Dermis blood vessel endothelial cell (primary cell): ENCODE data around the gene TXNRD2. TPM values are rescaled to one million over a fixed set of nuclear protein-coding genes. Genes with fewer than 3 reads are reported as not detected.
"Not testable (repeated sequence)": the region's sequence is repeated elsewhere in the genome, so short reads cannot be mapped to it uniquely, and the experiment has no call there.

ENCODE experiments used
- DNase-seq: peaks from one replicate; pipeline ENCODE4 v3.0.0; 2010
- total RNA-seq: library from RNA; depleted of rRNA; stranded (reverse); fragments of >200 nt; gene quantifications from 2 replicates; pipeline ENCODE4 v1.2.3, GENCODE V29; 2014

The TXNRD2 gene
- total RNA-seq, 1 donor from 2014 or later: 81.9 TPM

DNA sequence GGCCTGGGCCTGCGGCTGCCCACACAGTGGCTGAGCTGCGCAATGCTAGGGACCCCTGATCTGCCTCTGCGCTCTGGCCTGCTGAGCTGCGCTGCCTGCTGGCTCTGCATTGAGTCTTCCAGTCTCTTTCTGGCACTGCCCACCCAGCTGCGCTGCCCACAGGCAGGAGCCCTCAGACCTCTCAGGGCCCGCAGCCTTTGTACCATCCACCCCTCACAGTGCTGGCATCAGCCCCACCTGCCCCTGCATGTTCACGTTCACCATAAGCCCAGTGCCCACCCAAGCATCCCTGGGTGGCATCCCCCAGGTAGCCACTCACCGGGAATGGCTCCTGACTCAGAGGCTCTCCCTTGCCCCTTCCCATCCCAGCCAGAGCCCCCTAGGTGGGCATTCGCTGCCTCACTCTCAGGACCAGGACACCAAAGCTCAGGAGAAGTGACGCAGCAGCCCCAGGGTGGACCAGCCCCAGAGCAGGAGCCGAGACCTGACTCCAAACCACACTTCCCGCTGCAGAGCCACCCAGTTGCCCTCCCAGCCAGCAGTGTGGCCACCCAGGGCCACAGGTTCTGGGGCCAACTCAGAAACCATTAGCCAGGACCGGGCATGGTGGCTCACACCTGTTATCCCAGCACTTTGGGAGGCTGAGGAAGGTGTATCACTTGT lies 21.8 kb downstream of the TXNRD2 start:
- no peak for DNase-seq

DNA sequence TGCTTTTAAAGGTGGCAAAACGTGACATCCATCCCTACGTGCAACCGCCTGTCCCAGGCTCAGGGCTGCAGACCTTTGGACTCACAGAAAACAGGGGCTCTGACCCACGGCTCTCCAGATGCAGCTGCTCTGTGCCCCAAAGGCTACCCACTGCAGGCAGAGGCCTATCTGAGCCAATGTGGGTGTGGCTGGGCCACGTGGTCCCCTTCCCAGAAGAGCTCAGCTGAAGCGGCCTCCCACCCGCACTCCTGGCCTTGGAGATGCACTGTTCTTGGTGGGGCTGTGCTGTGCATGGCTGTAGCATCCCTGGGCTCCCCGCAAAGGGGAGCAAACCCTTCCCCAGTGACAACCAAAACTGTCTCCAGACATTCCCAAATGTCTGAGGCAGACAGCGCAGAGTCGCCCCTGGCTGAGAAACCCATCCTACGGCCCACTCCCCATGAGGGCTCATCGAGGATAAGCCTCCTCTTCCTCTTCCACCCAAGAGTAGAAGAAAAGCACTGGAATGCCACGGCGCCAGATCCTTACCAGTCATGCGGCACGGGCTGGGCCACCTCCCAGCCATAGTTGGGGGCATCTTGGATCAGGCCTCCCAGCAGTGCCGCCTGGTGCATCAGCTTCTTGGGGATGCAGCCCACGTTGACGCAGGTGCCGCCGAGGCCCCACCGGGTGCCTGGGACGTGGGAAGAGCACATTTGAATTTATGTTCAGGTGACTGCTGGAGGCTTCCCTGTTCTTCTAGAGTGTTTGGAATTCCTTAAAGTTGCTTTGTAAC lies 23.1 kb downstream of the TXNRD2 start:
- no peak for DNase-seq

- no peak for DNase-seq
Observed at GRCh38 chr22:19917389-19918138, 24.1 kb downstream of the TXNRD2 start.

GRCh38 chr22:19916941-19917340 lies 24.7 kb downstream of the TXNRD2 start:
- no peak for DNase-seq

DNA sequence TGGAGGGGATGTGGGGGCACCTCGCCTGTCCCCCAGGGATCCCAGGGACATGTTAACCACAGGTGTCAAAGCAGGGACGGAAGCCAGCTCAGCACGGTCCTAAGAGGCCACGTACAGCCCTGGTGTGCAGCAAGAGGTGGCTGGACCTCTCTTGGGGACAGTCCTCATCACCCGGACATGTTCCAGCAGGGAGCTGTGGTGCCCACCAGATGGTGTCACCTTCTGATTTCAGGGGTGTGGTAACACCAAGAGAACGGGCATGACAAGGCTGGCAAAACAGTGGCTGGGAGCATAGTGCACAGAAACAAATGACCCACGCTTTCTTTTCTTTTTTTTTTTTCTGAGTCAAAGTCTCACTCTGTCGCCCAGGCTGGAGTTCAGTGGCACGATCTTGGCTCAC lies 25.6 kb downstream of the TXNRD2 start:
- no peak for DNase-seq

DNA sequence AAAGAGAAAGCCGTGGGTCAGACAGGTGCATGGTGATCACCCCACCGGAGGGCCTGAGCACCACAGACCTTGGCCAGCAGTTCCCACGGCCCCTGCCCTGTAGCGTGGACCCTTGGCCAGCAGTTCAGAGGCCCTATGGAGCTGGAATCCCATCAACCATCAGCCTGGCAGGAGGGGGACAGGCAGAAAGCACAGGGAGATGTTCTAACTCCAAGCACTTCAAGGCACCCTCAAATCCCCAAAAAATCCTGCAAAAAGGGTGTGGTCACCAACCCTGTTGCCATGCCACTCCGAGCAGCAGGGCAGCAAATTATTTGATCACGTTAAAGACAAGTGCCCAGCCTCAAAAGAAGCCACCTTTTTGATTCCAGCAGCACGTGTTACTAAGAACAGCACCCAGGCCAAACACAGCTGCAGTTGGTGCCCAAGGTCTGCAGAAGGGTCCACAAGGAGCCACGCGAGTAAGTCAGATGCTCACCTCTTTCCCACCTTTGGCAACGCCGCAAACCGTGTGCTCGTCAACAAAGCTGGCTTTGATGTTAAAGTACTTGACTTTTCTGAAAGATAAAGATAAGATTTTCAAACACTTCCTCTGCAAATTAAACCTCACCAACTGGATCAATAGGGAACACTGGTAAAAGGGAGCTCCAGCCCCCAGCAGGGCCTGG lies 26.2 kb downstream of the TXNRD2 start:
- no peak for DNase-seq

GRCh38 chr22:19914201-19914943 lies 27.2 kb downstream of the TXNRD2 start:
- DNase-seq: no peak

GRCh38 chr22:19913337-19913936 lies 28.2 kb downstream of the TXNRD2 start:
- no peak for DNase-seq

DNA sequence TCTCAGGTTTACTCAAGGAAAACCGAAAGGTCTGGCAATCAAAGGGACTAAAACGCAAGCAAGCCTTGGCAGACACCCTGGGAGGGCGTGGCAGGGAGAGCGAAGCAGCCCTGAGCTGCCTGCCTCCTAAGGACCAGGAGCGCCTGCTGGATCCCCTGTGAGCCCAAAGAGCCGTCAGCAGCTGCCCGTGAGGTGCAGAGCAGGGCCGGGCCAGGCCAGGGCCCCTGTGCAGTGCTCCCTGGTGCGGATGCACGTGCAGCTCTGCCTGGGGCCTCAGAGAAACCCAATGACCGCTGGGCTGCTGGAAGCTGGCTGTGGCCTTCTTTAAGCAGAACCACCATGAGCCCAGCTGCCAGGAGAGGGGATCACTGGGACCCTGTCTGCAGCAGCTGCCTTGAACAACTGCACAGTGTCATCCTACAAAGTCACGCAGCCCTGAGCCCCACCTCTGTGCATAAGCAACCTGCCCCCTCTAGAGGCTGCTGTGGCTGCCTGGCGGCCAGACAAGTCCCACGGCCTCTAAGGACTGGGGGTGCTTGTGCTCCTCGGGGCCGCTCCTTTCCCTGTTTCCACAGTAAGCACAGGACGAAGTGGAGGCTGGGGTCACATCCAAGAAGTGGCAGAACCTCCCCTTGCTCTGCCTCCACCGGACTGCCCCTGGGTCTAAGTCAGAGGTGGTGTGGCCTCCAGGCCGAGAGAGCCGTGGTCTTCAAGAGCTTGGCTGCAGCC lies 29.2 kb downstream of the TXNRD2 start:
- no peak for DNase-seq

- no peak for DNase-seq
Observed at GRCh38 chr22:19911540-19912270, 29.9 kb downstream of the TXNRD2 start.

- no peak for DNase-seq
Observed at GRCh38 chr22:19910180-19910744, 31.4 kb downstream of the TXNRD2 start.

- DNase-seq: peak; percentile 91
Observed at GRCh38 chr22:19909350-19910179, 32.1 kb downstream of the TXNRD2 start.

DNA sequence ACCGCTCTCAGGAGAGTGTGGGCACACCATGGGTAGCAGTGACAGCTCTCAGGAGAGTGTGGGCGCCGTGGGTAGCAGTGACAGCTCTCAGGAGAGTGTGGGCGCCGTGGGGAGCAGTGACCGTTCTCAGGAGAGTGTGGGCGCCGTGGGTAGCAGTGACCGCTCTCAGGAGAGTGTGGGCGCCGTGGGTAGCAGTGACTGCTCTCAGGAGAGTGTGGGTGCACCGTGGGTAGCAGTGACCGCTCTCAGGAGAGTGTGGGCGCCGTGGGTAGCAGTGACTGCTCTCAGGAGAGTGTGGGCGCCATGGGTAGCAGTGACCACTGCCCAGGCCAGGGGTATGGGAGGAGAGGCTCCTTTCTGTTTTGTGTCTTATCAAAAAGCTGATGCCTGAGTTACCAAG lies 33.7 kb downstream of the TXNRD2 start:
- DNase-seq: not testable (repeated sequence)

GRCh38 chr22:19906864-19907263 lies 34.8 kb downstream of the TXNRD2 start:
- DNase-seq: not testable (repeated sequence)

- no peak for DNase-seq
Observed at GRCh38 chr22:19905347-19906276, 36.0 kb downstream of the TXNRD2 start.

GRCh38 chr22:19904935-19905334 lies 36.7 kb downstream of the TXNRD2 start:
- DNase-seq: no peak

DNA sequence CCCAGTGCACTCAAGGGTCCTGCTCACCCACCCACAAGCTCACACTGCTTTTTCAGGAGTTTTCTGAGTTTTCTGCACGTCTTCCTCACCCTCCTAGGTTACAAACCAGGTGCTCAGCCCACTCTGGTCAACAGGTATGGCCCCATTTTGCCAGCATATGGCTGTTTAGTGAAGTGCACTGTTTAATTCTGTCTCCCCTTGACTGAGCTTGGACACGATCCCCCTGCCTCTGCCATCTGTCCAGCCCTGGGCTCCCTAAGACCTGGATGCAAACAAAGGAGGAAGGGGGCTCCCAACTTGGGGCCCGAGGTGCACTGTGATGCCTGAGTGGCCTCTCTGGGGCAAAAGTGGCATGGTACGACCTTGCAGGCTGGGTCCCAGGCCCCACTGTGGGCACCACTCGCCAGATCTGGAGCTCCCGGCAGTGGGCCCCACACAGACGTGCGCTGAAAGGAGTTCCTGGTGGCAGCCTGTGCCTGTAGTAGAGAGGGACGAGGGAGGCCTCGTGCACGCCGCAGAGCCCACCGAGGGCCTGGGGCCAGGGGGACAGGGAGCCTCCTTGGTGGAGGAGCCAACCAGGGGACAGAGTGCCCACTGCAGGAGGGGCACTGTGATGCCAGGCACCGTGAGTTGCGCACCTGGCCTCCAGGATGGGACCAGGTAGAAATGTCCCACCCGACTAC lies 37.3 kb downstream of the TXNRD2 start:
- no peak for DNase-seq
